Liver (tissue), 9 donors: ENCODE data around the gene IQSEC1. TPM values are rescaled to one million over a fixed set of nuclear protein-coding genes. Genes with fewer than 3 reads are reported as not detected.

ENCODE experiments used
- DNase-seq: peaks from one replicate; pipeline ENCODE4 v3.0.0-alpha.2; 2017; ENCODE audit warnings: low spot score
- H3K27ac ChIP-seq, 2 donors: one replicate each; pipeline ENCODE4 v1.7.0; 2013; ENCODE audit warnings: inconsistent platforms in 2 of 2, low read length in 2 of 2, control low read depth in 1 of 2, low read depth in 1 of 2, mild to moderate bottlenecking in 1 of 2
- H3K27me3 ChIP-seq, 4 donors: one replicate each; pipeline versions ENCODE4 v1.6.1 to v1.7.0; 2013; ENCODE audit warnings: low read length in 3 of 4, inconsistent platforms in 1 of 4, mild to moderate bottlenecking in 1 of 4, moderate library complexity in 1 of 4; ENCODE audit not compliant: control insufficient read depth in 4 of 4, insufficient read depth in 4 of 4
- H3K36me3 ChIP-seq, 4 donors: one replicate each; pipeline versions ENCODE4 v1.6.1 to v1.7.0; 2013; ENCODE audit warnings: low read length in 3 of 4, mild to moderate bottlenecking in 3 of 4, low read depth in 1 of 4, moderate library complexity in 1 of 4; ENCODE audit not compliant: control insufficient read depth in 4 of 4, insufficient read depth in 3 of 4
- H3K4me1 ChIP-seq, 4 donors: one replicate each; pipeline versions ENCODE4 v1.6.1 to v1.7.0; 2013; ENCODE audit warnings: low read length in 3 of 4, mild to moderate bottlenecking in 3 of 4, moderate library complexity in 1 of 4; ENCODE audit not compliant: control insufficient read depth in 4 of 4, insufficient read depth in 4 of 4
- H3K4me3 ChIP-seq, 3 donors: one replicate each; pipeline versions ENCODE4 v1.6.1 to v1.7.0; 2013; ENCODE audit warnings: low read length in 3 of 3, control low read depth in 1 of 3, low read depth in 1 of 3, mild to moderate bottlenecking in 1 of 3
- H3K9ac ChIP-seq, 2 donors: one replicate each; pipeline ENCODE4 v1.7.0; 2013; ENCODE audit warnings: low read length in 2 of 2, mild to moderate bottlenecking in 2 of 2, moderate library complexity in 2 of 2, control low read depth in 1 of 2, low read depth in 1 of 2
- H3K9me3 ChIP-seq, 4 donors: one replicate each; pipeline versions ENCODE4 v1.6.1 to v1.7.0; 2013; ENCODE audit warnings: low read length in 3 of 4; ENCODE audit not compliant: control insufficient read depth in 4 of 4
- ATF3 ChIP-seq: IDR thresholded peaks from 2 replicates; pipeline ENCODE4 v1.6.1; 2016; ENCODE audit warnings: antibody characterized with exemption
- EGR1 ChIP-seq, 2 donors: IDR thresholded peaks; 2 replicates each; pipeline ENCODE4 v1.6.1; 2016 to 2018; ENCODE audit warnings: antibody characterized with exemption in 2 of 2, low read depth in 2 of 2
- FOXA1 ChIP-seq: IDR thresholded peaks from 2 replicates; pipeline ENCODE4 v1.6.1; 2016; ENCODE audit warnings: antibody characterized with exemption
- GABPA ChIP-seq, 2 donors: IDR thresholded peaks in 1 of 2; conservative IDR thresholded peaks in 1 of 2; 2 replicates each; pipeline ENCODE4 v1.6.1; 2016; ENCODE audit warnings: antibody characterized with exemption in 2 of 2, mild to moderate bottlenecking in 1 of 2, moderate library complexity in 1 of 2
- HNF4A ChIP-seq, 2 donors: conservative IDR thresholded peaks; 2 replicates each; pipeline ENCODE4 v1.6.1; 2016; ENCODE audit warnings: antibody characterized with exemption in 2 of 2, mild to moderate bottlenecking in 2 of 2
- JUND ChIP-seq, 2 donors: IDR thresholded peaks; 2 replicates each; pipeline ENCODE4 v1.6.1; 2016; ENCODE audit warnings: antibody characterized with exemption in 2 of 2
- NR2F2 ChIP-seq: IDR thresholded peaks from 2 replicates; pipeline ENCODE4 v1.6.1; 2016; ENCODE audit warnings: antibody characterized with exemption
- RAD21 ChIP-seq, 2 donors: IDR thresholded peaks; 2 replicates each; pipeline ENCODE4 v1.6.1; 2016; ENCODE audit warnings: antibody characterized with exemption in 2 of 2, mild to moderate bottlenecking in 2 of 2
- REST ChIP-seq: IDR thresholded peaks from 2 replicates; pipeline ENCODE4 v1.6.1; 2016; ENCODE audit warnings: antibody characterized with exemption, mild to moderate bottlenecking
- RXRA ChIP-seq, 2 donors: IDR thresholded peaks; 2 replicates each; pipeline ENCODE4 v1.6.1; 2017 to 2018; ENCODE audit warnings: antibody characterized with exemption in 2 of 2, mild to moderate bottlenecking in 1 of 2
- SP1 ChIP-seq: IDR thresholded peaks from 2 replicates; pipeline ENCODE4 v1.6.1; 2018; ENCODE audit warnings: antibody characterized with exemption, mild to moderate bottlenecking
- YY1 ChIP-seq: IDR thresholded peaks from 2 replicates; pipeline ENCODE4 v1.6.1; 2016; ENCODE audit warnings: antibody characterized with exemption, mild to moderate bottlenecking
- WGBS: extraction: QIAGEN DNeasy Blood & Tissue Kit; methylation state at CpG from one replicate; pipeline ENCODE4 v1.1.7; 2013; 5-methylcytosine and 5-hydroxymethylcytosine counted together
- polyA plus RNA-seq, 2 donors: library from polyadenylated mRNA; stranded (reverse) in 1 of 2; unstranded in 1 of 2; fragments of 200-250 nt in 1 of 2; fragments of >200 nt in 1 of 2; fragmentation: Nextera tagmentation in 1 of 2; extraction: Ambion mirVana in 1 of 2; gene quantifications; one replicate each; pipeline versions ENCODE4 v1.2.1 to v1.2.3, GENCODE V29; 2013 to 2015
- total RNA-seq, 2 donors: library from RNA; depleted of rRNA; stranded (reverse); fragments of >200 nt; gene quantifications; one replicate each; pipeline ENCODE4 v1.2.3, GENCODE V29; 2014
- TF ChIP-seq, protein P1 (sequence below): IDR thresholded peaks from 2 replicates; pipeline ENCODE4 v1.6.1; 2016; ENCODE audit warnings: antibody characterized with exemption
- donor health status: healthy.
- donor health status: healthy.
- donor health status: healthy.
- donor health status: healthy.
- donor health status: healthy.

The IQSEC1 gene
- total and polyA plus RNA-seq, 4 donors, result 12.7 to 56.0 (median 36.2) TPM

DNA sequence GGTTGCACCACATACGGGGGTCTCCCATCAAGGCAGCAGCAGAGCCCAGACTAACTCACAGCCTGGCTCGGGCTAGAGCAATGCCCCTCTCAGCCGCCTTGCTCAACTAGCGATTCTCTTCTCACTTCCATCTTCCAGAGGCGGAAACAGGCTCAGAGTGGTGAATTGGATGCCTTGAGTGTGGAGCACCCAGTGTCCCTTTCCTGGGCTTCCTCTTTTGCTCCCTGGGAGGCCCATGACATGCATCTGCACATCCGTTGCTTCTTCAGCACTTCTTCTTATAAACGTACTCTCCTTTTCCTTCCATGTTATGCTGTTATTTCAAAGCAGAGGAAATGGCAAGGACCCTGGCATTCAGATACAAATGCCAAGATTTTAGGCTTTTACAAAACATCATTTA, 2.1 kb upstream of the IQSEC1 start:
- H3K27me3 ChIP-seq, result no peaks in the 10 kb centered on the region
- H3K36me3 ChIP-seq, result no peaks in the 10 kb centered on the region
- no peak overlapping the region for H3K9ac ChIP-seq
- no peak for TF ChIP-seq RAD21 (IDR thresholded peaks at IDR 0.05)
- no peak for TF ChIP-seq FOXA1
- no peak for TF ChIP-seq YY1
- TF ChIP-seq GABPA (IDR thresholded peaks at IDR 0.05 in 1 of 2, conservative IDR thresholded peaks at IDR 0.05 in 1 of 2), result no peak
- TF ChIP-seq JUND (IDR thresholded peaks at IDR 0.05), result no peak
- no peak for TF ChIP-seq SP1
- no peak for TF ChIP-seq REST
- no peak for TF ChIP-seq ATF3
- TF ChIP-seq NR2F2, result no peak
- no peak for TF ChIP-seq EGR1 (IDR thresholded peaks at IDR 0.05; ENCODE audit: low read depth in 2 of 2)
- no peak for TF ChIP-seq HNF4A (conservative IDR thresholded peaks at IDR 0.05)
- TF ChIP-seq RXRA (IDR thresholded peaks at IDR 0.05), result no peak
- no peaks in the 10 kb centered on the region for H3K9me3 ChIP-seq
- no peaks in the 10 kb centered on the region for H3K4me1 ChIP-seq
- 84% methylated on average over 7 of the region's 7 CpGs for WGBS
- H3K27ac ChIP-seq, result no peak overlapping the region
- DNase-seq, result no peak
- no peak overlapping the region for H3K4me3 ChIP-seq

DNA sequence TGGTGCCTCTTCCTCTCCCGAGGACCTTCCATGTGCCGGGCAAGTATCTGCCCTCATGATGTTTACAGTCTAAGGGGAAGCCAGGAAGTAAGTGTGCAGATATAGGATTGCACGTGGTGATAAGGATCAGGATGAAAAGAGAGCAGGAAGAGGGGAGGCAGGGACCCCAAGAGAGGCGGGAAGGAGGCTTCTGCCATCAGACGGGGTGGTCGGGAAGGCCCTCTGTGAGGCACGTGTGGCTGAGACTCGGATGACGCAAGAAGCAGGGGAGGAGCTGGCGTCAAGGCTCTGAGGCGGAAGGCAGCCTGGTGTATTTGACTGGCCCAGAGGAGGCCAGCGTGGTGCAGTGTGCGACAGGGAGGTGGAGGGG, 762 bp upstream of the IQSEC1 start:
- Histone ChIP-seq H3K27ac (no peak overlapping the region), H3K27me3 (no peaks in the 10 kb centered on the region)

More for the DNA sequence above, 762 bp upstream of the IQSEC1 start:
- TF ChIP-seq, protein P1, sequence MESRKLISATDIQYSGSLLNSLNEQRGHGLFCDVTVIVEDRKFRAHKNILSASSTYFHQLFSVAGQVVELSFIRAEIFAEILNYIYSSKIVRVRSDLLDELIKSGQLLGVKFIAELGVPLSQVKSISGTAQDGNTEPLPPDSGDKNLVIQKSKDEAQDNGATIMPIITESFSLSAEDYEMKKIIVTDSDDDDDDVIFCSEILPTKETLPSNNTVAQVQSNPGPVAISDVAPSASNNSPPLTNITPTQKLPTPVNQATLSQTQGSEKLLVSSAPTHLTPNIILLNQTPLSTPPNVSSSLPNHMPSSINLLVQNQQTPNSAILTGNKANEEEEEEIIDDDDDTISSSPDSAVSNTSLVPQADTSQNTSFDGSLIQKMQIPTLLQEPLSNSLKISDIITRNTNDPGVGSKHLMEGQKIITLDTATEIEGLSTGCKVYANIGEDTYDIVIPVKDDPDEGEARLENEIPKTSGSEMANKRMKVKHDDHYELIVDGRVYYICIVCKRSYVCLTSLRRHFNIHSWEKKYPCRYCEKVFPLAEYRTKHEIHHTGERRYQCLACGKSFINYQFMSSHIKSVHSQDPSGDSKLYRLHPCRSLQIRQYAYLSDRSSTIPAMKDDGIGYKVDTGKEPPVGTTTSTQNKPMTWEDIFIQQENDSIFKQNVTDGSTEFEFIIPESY, result no peak
- TF ChIP-seq GABPA (IDR thresholded peaks at IDR 0.05 in 1 of 2, conservative IDR thresholded peaks at IDR 0.05 in 1 of 2), result no peak
- H3K4me3 ChIP-seq, result no peak overlapping the region
- 78% methylated on average over 13 of the region's 13 CpGs for WGBS
- H3K9me3 ChIP-seq, result no peaks in the 10 kb centered on the region
- H3K36me3 ChIP-seq, result no peaks in the 10 kb centered on the region
- no peak for DNase-seq
- H3K9ac ChIP-seq, result no peak overlapping the region
- H3K4me1 ChIP-seq, result no peaks in the 10 kb centered on the region
